Measurements from ENCODE around the gene ZFX.

DNA sequence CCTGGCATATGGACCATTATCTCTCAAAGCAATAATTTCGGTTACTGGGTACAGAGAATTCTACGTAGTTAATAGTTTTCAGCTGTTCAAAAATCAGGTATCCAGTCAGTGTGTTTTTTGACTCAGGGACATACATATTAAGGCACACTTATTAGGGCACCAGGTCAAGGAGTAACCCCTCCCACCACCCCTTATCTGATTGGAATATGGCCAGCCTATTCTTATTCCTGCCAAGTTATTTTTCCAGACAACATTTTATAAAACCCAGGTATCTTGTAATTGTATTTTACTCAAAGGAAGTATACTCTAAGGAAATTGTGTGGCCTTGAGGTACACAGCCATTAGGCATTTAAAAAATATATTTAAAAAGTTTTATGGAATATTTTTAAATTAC, 4.3 kb downstream of the ZFX start:
- TF ChIP-seq, protein P1, sequence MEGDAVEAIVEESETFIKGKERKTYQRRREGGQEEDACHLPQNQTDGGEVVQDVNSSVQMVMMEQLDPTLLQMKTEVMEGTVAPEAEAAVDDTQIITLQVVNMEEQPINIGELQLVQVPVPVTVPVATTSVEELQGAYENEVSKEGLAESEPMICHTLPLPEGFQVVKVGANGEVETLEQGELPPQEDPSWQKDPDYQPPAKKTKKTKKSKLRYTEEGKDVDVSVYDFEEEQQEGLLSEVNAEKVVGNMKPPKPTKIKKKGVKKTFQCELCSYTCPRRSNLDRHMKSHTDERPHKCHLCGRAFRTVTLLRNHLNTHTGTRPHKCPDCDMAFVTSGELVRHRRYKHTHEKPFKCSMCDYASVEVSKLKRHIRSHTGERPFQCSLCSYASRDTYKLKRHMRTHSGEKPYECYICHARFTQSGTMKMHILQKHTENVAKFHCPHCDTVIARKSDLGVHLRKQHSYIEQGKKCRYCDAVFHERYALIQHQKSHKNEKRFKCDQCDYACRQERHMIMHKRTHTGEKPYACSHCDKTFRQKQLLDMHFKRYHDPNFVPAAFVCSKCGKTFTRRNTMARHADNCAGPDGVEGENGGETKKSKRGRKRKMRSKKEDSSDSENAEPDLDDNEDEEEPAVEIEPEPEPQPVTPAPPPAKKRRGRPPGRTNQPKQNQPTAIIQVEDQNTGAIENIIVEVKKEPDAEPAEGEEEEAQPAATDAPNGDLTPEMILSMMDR (IDR thresholded peaks at IDR 0.05): no peak
- TF ChIP-seq POLR2A (IDR thresholded peaks at IDR 0.05): no peak

Data from heart left ventricle (tissue), 13 donors.